Keratinocyte (primary cell): ENCODE results near the gene AADAT. TPM values are rescaled to one million over a fixed set of nuclear protein-coding genes. Genes with fewer than 3 reads are reported as not detected.
A peak's percentile ranks its signal among the peaks of the same experiment; 100 is the strongest.

Experiments used
- DNase-seq: peaks from one replicate; pipeline ENCODE4 v3.0.0-alpha.2; 2011; ENCODE audit warnings: low read depth, missing footprints, low spot score
- FAIRE-seq: peaks from 2 replicates; lab custom pipeline; 2011; peaks lifted over from hg19 to GRCh38; lab: Jason Lieb, UNC
- H2AFZ ChIP-seq: 2 replicates; pipeline ENCODE4 v1.6.0; 2012; ENCODE audit warnings: low read length, control low read depth, inconsistent platforms; ENCODE audit not compliant: control insufficient read depth
- H3K27ac ChIP-seq: 2 replicates; pipeline ENCODE4 v1.5.1; 2011; ENCODE audit warnings: low read length; ENCODE audit not compliant: control insufficient read depth, insufficient read depth
- H3K27me3 ChIP-seq: 3 replicates; pipeline ENCODE4 v1.6.0; 2011; ENCODE audit warnings: low read length; ENCODE audit not compliant: control insufficient read depth, insufficient read depth; ENCODE audit errors: extremely low read depth
- H3K36me3 ChIP-seq, 2 experiments: 2 replicates in 1 of 2; 3 replicates in 1 of 2; pipeline ENCODE4 v1.5.1; 2011; ENCODE audit warnings: low read length in 2 of 2, mild to moderate bottlenecking in 1 of 2; ENCODE audit not compliant: control insufficient read depth in 2 of 2, insufficient read depth in 2 of 2; ENCODE audit errors: extremely low read depth in 1 of 2
- H3K4me1 ChIP-seq: 3 replicates; pipeline ENCODE4 v1.5.1; 2011; ENCODE audit warnings: low read length; ENCODE audit not compliant: control insufficient read depth, insufficient read depth; ENCODE audit errors: extremely low read depth
- H3K4me2 ChIP-seq: 3 replicates; pipeline ENCODE4 v1.6.0; 2011; ENCODE audit warnings: low read depth, low read length; ENCODE audit not compliant: control insufficient read depth, insufficient read depth; ENCODE audit errors: extremely low read depth
- H3K4me3 ChIP-seq, 3 experiments: fragments of 200-600 bp in 1 of 3; sonication (generic) in 1 of 3; 2 replicates in 2 of 3; 3 replicates in 1 of 3; pipeline ENCODE4 v1.5.1; 2011 to 2016; ENCODE audit warnings: low read length in 3 of 3, mild to moderate bottlenecking in 3 of 3, control low read depth in 2 of 3, inconsistent platforms in 1 of 3, low read depth in 1 of 3, mixed read lengths in 1 of 3, mixed run types in 1 of 3, moderate library complexity in 1 of 3; ENCODE audit not compliant: control insufficient read depth in 2 of 3, insufficient read depth in 2 of 3; ENCODE audit errors: extremely low read depth in 1 of 3
- H3K79me2 ChIP-seq: 2 replicates; pipeline ENCODE4 v1.6.0; 2012; ENCODE audit warnings: low read length; ENCODE audit not compliant: control insufficient read depth, insufficient read depth
- H3K9ac ChIP-seq: 3 replicates; pipeline ENCODE4 v1.6.0; 2011; ENCODE audit warnings: low read length; ENCODE audit not compliant: control insufficient read depth, insufficient read depth; ENCODE audit errors: extremely low read depth
- H3K9me1 ChIP-seq: 3 replicates; pipeline ENCODE4 v1.6.0; 2011; ENCODE audit warnings: low read length; ENCODE audit not compliant: control insufficient read depth, insufficient read depth; ENCODE audit errors: extremely low read depth
- H3K9me3 ChIP-seq: 2 replicates; pipeline ENCODE4 v1.5.1; 2012; ENCODE audit warnings: low read depth, low read length; ENCODE audit not compliant: control insufficient read depth
- H4K20me1 ChIP-seq: 3 replicates; pipeline ENCODE4 v1.6.0; 2011; ENCODE audit warnings: low read length; ENCODE audit not compliant: control insufficient read depth, insufficient read depth; ENCODE audit errors: extremely low read depth
- EZH2 ChIP-seq: IDR thresholded peaks from one replicate; pipeline ENCODE4 v1.6.1; 2012; ENCODE audit warnings: inconsistent platforms, mild to moderate bottlenecking, low read length, moderate library complexity
- dilution Hi-C: fragments of 300-500 bp; cut with MboI; formaldehyde crosslinking; loops from one replicate; pipeline ENCODE4 v1.7.0; 2020; ENCODE audit warnings: low sequenced_read_pairs; ENCODE audit not compliant: extremely low pct_ligation_motif_present
- polyA minus RNA-seq, 3 experiments: library from RNA; depleted of rRNA, polyadenylated mRNA; stranded (reverse); fragments of >200 nt; gene quantifications; 1 replicate in 1 of 3; 2 replicates in 1 of 3; 3 replicates in 1 of 3; pipeline ENCODE4 v1.2.3, GENCODE V29; 2011
- polyA plus RNA-seq, 5 experiments: library from polyadenylated mRNA; depleted of rRNA in 3 of 5; stranded (reverse) in 3 of 5; stranded (forward) in 1 of 5; unstranded in 1 of 5; fragments of >200 nt; gene quantifications; 1 replicate in 1 of 5; 2 replicates in 3 of 5; 3 replicates in 1 of 5; pipeline versions ENCODE4 v1.2.1 to v1.2.3, GENCODE V29; 2011 to 2012; ENCODE audit warnings: missing spikeins in 2 of 5, low read depth in 1 of 5, low replicate concordance in 1 of 5
- TF ChIP-seq, protein P1 (sequence below), 3 experiments: IDR thresholded peaks in 1 of 3; conservative IDR thresholded peaks in 1 of 3; optimal IDR thresholded peaks in 1 of 3; 2 replicates in 2 of 3; 3 replicates in 1 of 3; pipeline versions ENCODE3 to v1.5.1; 2011; ENCODE audit warnings: low read length in 3 of 3, mild to moderate bottlenecking in 3 of 3, moderate library complexity in 2 of 3, control low read depth in 1 of 3, inconsistent platforms in 1 of 3; ENCODE audit not compliant: insufficient read depth in 2 of 3; ENCODE audit errors: extremely low read depth in 1 of 3

AADAT gene
- 2.1 to 6.2 TPM (median 5.2 TPM) in 3 replicates for polyA plus RNA-seq
- not detected for polyA plus RNA-seq (2011; ENCODE audit: low read depth)
- polyA plus RNA-seq (2011; cell fraction: cytosol; rRNA removed) = 1.9 and 5.1 TPM in 2 replicates
- polyA plus RNA-seq (2011; cell fraction: nucleus; rRNA removed) = 6.0 and 7.4 TPM in 2 replicates
- polyA plus RNA-seq (2012; ENCODE audit: low replicate concordance) = 2.3 TPM in 1 of 2 replicates, not detected in the other
- polyA minus RNA-seq = 2.1 to 3.6 TPM in 2 of 3 replicates, not detected in the other
- polyA minus RNA-seq (2011; cell fraction: cytosol; rRNA and poly(A)+ RNA removed) = not detected
- polyA minus RNA-seq (2011; cell fraction: nucleus; rRNA and poly(A)+ RNA removed) = 1.6 and 2.1 TPM in 2 replicates

DNA sequence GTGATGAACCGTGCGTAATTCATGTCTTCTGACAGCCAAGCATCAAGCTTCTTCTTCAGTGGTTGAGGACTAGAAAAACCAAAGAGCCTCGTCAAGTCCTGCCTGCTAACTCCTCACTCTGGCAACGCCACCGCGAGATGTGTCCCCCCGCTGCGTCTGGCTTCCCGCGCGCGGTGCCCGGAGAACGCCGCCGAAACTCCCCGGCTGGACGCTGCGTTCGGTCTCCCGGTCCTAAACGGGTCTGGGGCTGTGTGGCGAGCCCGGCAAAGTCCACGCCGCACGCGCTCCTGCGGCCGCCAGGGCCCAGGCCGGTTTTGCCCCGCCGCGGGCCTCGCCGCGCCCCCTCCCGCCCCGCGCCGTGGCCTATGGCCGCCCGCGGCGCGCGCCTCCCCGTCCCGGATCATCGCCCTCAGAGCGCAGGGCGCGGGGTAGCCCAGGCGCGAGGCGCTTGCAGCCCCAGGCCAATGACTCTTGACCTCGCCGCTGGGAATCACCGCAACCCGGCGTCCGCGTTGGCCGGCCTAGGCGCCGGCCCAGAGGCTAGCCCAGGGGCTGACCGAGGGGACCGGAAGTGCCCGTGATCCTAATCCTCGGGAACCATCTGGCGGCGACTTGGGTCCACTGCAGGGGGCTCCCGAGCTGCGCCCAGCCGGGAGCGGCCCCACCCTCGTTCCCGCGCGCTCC is at the start of gene AADAT:
AADAT (minus strand) TSS at position 289 of the 684 bp plus-strand sequence; CDS start at position 23, 266 bp downstream.
- dilution Hi-C loops = no loop called here
- no peaks in the 10 kb centered on the region for H3K36me3 ChIP-seq
- H3K4me1 ChIP-seq = peaks cover 11% of the 10 kb centered on the region
- H3K9me1 ChIP-seq = no peaks in the 10 kb centered on the region
- no peaks in the 10 kb centered on the region for H3K27me3 ChIP-seq
- peak within 1 kb of the TSS; percentile 96 for H3K4me2 ChIP-seq
- no peaks in the 10 kb centered on the region for H3K79me2 ChIP-seq
- no peaks in the 10 kb centered on the region for H3K9me3 ChIP-seq
- no peak for FAIRE-seq
- H3K27ac ChIP-seq = peak within 1 kb of the TSS; percentile 36
- H3K9ac ChIP-seq = peak within 1 kb of the TSS; percentile 63
- H2AFZ ChIP-seq = peak within 1 kb of the TSS; percentile 97
- peak within 1 kb of the TSS; percentile 54 to 84 (median 81) for H3K4me3 ChIP-seq
- TF ChIP-seq EZH2 = no peak
- TF ChIP-seq, protein P1, sequence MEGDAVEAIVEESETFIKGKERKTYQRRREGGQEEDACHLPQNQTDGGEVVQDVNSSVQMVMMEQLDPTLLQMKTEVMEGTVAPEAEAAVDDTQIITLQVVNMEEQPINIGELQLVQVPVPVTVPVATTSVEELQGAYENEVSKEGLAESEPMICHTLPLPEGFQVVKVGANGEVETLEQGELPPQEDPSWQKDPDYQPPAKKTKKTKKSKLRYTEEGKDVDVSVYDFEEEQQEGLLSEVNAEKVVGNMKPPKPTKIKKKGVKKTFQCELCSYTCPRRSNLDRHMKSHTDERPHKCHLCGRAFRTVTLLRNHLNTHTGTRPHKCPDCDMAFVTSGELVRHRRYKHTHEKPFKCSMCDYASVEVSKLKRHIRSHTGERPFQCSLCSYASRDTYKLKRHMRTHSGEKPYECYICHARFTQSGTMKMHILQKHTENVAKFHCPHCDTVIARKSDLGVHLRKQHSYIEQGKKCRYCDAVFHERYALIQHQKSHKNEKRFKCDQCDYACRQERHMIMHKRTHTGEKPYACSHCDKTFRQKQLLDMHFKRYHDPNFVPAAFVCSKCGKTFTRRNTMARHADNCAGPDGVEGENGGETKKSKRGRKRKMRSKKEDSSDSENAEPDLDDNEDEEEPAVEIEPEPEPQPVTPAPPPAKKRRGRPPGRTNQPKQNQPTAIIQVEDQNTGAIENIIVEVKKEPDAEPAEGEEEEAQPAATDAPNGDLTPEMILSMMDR (optimal IDR thresholded peaks at IDR 0.05 in 1 of 3, IDR thresholded peaks at IDR 0.05 in 1 of 3, conservative IDR thresholded peaks at IDR 0.05 in 1 of 3; ENCODE audit: extremely low read depth in 1 of 3, insufficient read depth in 2 of 3, low read length in 3 of 3) = peak; percentile 48 to 73 (median 72)
- H4K20me1 ChIP-seq = no peaks in the 10 kb centered on the region
- no peak for DNase-seq

DNA sequence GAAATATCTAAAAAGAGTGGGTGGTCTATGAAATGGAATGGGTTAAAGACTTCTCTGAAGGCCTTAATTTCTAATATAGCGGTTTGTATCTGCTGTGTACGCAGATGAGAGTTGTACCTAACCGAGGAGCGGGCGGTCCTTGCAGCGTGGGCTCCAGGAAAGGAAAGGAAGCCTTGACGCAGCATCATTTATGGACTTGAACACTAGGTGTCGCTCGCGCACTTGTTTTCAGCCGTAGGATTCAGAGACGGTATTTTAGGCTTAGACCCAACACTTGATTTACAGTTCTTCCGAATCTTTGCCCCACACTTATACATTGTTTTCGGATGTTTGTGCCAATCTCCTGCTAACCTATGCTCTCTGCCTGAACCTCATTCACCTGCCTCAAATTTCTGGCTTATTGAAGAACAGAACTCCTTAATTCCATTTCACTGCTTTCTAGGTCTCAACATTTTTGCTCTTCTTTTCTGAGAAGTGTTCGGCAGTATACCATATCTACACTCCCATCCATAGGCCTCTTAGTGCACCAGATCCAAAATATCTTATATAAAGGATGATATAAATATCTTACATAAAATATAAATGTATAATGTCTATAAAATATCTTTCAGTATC is 48.9 kb upstream of the AADAT start:
- H3K4me1 ChIP-seq = no peaks in the 10 kb centered on the region
- no peaks in the 10 kb centered on the region for H3K27me3 ChIP-seq
- no peaks in the 10 kb centered on the region for H3K9me3 ChIP-seq
- peak overlapping the region; percentile 13 for H3K4me2 ChIP-seq
- H3K36me3 ChIP-seq = no peaks in the 10 kb centered on the region
- dilution Hi-C loops = no loop called here
- DNase-seq (peak; percentile 23), FAIRE-seq (peak; percentile 86)
- H3K4me3 ChIP-seq = no peak overlapping the region
- no peaks in the 10 kb centered on the region for H4K20me1 ChIP-seq
- H3K27ac ChIP-seq = no peak overlapping the region
- H2AFZ ChIP-seq = peak overlapping the region; percentile 52
- no peak overlapping the region for H3K9ac ChIP-seq
- TF ChIP-seq, protein P1 (optimal IDR thresholded peaks at IDR 0.05 in 1 of 3, IDR thresholded peaks at IDR 0.05 in 1 of 3, conservative IDR thresholded peaks at IDR 0.05 in 1 of 3; ENCODE audit: extremely low read depth in 1 of 3, insufficient read depth in 2 of 3, low read length in 3 of 3) = peak; percentile 82 to 97 (median 82)
- no peak for TF ChIP-seq EZH2
- H3K9me1 ChIP-seq = no peaks in the 10 kb centered on the region
- no peaks in the 10 kb centered on the region for H3K79me2 ChIP-seq
